ENCODE data around the gene LYRM7. TPM values are rescaled to one million over a fixed set of nuclear protein-coding genes. Genes with fewer than 3 reads are reported as not detected.

LYRM7 gene
- total and polyA plus RNA-seq, 2 experiments from 2014 or later = 6.1 to 9.5 TPM

DNA sequence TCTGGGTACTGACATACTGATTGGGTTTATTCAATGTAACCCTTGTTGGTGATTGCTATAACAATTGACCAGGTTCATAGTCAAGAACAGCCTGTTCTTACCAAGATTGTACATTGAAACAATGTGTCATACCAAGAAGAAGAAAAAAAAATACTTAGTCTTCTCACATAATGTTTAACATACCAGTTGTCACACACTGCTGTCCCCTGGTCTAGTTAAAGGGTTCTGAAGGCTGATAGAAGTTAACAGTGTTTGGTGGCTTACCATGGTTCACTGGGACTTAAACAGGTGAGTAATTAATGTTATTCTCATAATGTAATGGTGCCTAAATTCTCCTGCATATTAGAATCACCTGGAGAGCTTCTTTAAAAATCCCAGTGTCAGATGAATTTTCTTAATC, 74.6 kb downstream of the LYRM7 start:
- TF ChIP-seq EZH2 (IDR thresholded peaks at IDR 0.05; ENCODE audit: borderline replicate concordance) (no peak), EZH2phosphoT487 (IDR thresholded peaks at IDR 0.05; ENCODE audit: low read depth, severe bottlenecking, unreplicated experiment) (no peak)
- TF ChIP-seq, protein P1, sequence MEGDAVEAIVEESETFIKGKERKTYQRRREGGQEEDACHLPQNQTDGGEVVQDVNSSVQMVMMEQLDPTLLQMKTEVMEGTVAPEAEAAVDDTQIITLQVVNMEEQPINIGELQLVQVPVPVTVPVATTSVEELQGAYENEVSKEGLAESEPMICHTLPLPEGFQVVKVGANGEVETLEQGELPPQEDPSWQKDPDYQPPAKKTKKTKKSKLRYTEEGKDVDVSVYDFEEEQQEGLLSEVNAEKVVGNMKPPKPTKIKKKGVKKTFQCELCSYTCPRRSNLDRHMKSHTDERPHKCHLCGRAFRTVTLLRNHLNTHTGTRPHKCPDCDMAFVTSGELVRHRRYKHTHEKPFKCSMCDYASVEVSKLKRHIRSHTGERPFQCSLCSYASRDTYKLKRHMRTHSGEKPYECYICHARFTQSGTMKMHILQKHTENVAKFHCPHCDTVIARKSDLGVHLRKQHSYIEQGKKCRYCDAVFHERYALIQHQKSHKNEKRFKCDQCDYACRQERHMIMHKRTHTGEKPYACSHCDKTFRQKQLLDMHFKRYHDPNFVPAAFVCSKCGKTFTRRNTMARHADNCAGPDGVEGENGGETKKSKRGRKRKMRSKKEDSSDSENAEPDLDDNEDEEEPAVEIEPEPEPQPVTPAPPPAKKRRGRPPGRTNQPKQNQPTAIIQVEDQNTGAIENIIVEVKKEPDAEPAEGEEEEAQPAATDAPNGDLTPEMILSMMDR (IDR thresholded peaks at IDR 0.05; ENCODE audit: poor library complexity) = no peak
- Histone ChIP-seq H3K4me2 (no peak overlapping the region), H4K20me1 (ENCODE audit: insufficient read depth, poor library complexity, severe bottlenecking) (no peaks in the 10 kb centered on the region), H3K36me3 (replicated peaks; ENCODE audit: insufficient read depth, low read depth) (no peaks in the 10 kb centered on the region), H3K9me2 (replicated peaks; ENCODE audit: insufficient read depth) (no peaks in the 10 kb centered on the region), H3K9me3 (ENCODE audit: low read depth) (no peaks in the 10 kb centered on the region), H3K27ac (no peak overlapping the region), H2AFZ (no peak overlapping the region), H3K79me2 (no peaks in the 10 kb centered on the region), H3K27me3 (no peaks in the 10 kb centered on the region), H3K4me1 (ENCODE audit: insufficient read depth) (no peaks in the 10 kb centered on the region), H3K4me3 (no peak overlapping the region)
- DNase-seq (ENCODE audit: low spot score) = no peak

DNA sequence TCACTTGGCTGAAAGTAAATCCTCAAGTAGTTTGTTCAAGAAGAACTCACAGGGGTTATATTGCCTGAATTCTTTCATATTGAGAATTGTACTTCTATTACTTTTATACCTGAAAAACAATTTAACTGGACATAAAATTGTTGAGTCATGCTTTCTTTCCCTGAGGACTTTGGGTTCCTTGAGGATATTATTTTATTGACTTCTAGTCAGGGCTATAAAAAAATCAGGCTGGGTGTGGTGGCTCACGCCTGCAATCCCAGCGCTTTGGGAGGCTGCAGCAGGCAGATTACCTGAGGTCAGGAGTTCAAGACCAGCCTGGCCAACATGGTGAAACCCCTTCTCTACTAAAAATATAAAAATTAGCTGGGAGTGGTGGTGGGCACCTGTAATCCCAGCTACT, 75.2 kb downstream of the LYRM7 start:
- no peak for DNase-seq (ENCODE audit: low spot score)
- Histone ChIP-seq H3K4me2 (no peak overlapping the region), H4K20me1 (ENCODE audit: insufficient read depth, poor library complexity, severe bottlenecking) (no peaks in the 10 kb centered on the region), H3K4me1 (ENCODE audit: insufficient read depth) (no peaks in the 10 kb centered on the region), H3K27ac (no peak overlapping the region), H3K9me2 (replicated peaks; ENCODE audit: insufficient read depth) (no peaks in the 10 kb centered on the region), H2AFZ (no peak overlapping the region), H3K9me3 (ENCODE audit: low read depth) (no peaks in the 10 kb centered on the region), H3K79me2 (no peaks in the 10 kb centered on the region), H3K4me3 (no peak overlapping the region), H3K27me3 (no peaks in the 10 kb centered on the region), H3K36me3 (replicated peaks; ENCODE audit: insufficient read depth, low read depth) (no peaks in the 10 kb centered on the region)
- TF ChIP-seq EZH2phosphoT487 (IDR thresholded peaks at IDR 0.05; ENCODE audit: low read depth, severe bottlenecking, unreplicated experiment) = no peak
- no peak for TF ChIP-seq EZH2 (IDR thresholded peaks at IDR 0.05; ENCODE audit: borderline replicate concordance)
- TF ChIP-seq, protein P1 (IDR thresholded peaks at IDR 0.05; ENCODE audit: poor library complexity) = no peak
- 92% methylated on average over 2 of the region's 2 CpGs for WGBS (ENCODE audit: low lambda C conversion rate, missing lambda C conversion rate)

DNA sequence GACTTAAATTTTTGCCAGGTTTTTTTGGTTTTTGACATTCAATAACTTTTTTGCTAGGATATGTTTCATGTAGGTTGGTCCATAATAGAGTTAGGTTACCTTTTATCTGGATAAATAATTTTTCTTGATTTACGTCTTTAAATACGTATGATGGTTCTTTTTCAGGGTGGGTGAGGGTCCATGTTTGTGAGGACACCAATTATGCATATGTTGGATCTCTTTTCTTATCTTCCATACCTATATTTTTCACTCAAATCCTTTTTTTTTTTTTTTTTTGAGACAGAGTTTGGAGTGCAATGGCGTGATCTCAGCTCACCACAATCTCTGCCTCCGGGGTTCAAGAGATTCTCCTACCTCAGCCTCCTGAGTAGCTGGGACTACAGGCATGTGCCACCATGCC, 75.8 kb downstream of the LYRM7 start:
- no peak for TF ChIP-seq EZH2phosphoT487 (IDR thresholded peaks at IDR 0.05; ENCODE audit: low read depth, severe bottlenecking, unreplicated experiment)
- TF ChIP-seq EZH2 (IDR thresholded peaks at IDR 0.05; ENCODE audit: borderline replicate concordance) = no peak
- TF ChIP-seq, protein P1 (IDR thresholded peaks at IDR 0.05; ENCODE audit: poor library complexity) = no peak
- H3K9me3 ChIP-seq (ENCODE audit: low read depth) = no peaks in the 10 kb centered on the region
- H3K27ac ChIP-seq = no peak overlapping the region
- no peaks in the 10 kb centered on the region for H3K27me3 ChIP-seq
- H3K36me3 ChIP-seq (replicated peaks; ENCODE audit: insufficient read depth, low read depth) = no peaks in the 10 kb centered on the region
- DNase-seq (ENCODE audit: low spot score) = no peak
- H3K4me2 ChIP-seq = no peak overlapping the region
- no peaks in the 10 kb centered on the region for H3K4me1 ChIP-seq (ENCODE audit: insufficient read depth)
- no peaks in the 10 kb centered on the region for H3K79me2 ChIP-seq
- H3K4me3 ChIP-seq = no peak overlapping the region
- no peak overlapping the region for H2AFZ ChIP-seq
- H4K20me1 ChIP-seq (ENCODE audit: insufficient read depth, poor library complexity, severe bottlenecking) = no peaks in the 10 kb centered on the region
- 89% methylated on average over 4 of the region's 4 CpGs for WGBS (ENCODE audit: low lambda C conversion rate, missing lambda C conversion rate)
- no peaks in the 10 kb centered on the region for H3K9me2 ChIP-seq (replicated peaks; ENCODE audit: insufficient read depth)
